H1 (cell line): ENCODE data around the gene HYLS1. TPM values are rescaled to one million over a fixed set of nuclear protein-coding genes. Genes with fewer than 3 reads are reported as not detected.

Experiments used
- CHD7 ChIP-seq: fragments of 300-600 bp; sonication (generic); IDR thresholded peaks from 2 replicates; pipeline ENCODE4 v1.7.1; 2012; ENCODE audit warnings: low read length, moderate library complexity, mild to moderate bottlenecking, inconsistent platforms; ENCODE audit not compliant: insufficient replicate concordance
- polyA plus RNA-seq, 7 experiments: library from polyadenylated mRNA; depleted of rRNA in 3 of 7; stranded (reverse) in 5 of 7; unstranded in 2 of 7; fragments of >200 nt in 5 of 7; fragments of 200-250 nt in 2 of 7; gene quantifications; 1 replicate in 5 of 7; 2 replicates in 1 of 7; 4 replicates in 1 of 7; pipeline versions ENCODE4 v1.2.1 to v1.2.3, GENCODE V29; 2011 to 2013; ENCODE audit warnings: missing spikeins in 2 of 7, mixed read lengths in 2 of 7
- total RNA-seq: library from RNA; stranded (reverse); fragmentation: NEBNext Ultra II Directional; extraction: Animal tissue kit (Norgen Biotek cat#: 25700); gene quantifications from 2 replicates; pipeline ENCODE4 v1.2.1, GENCODE V29; 2021

The HYLS1 gene
- total and polyA plus RNA-seq, 2 of the 8 experiments (the other 6 are each of a cell fraction or from before 2014, with no cell fraction given), result 5.1 to 11.6 TPM

DNA sequence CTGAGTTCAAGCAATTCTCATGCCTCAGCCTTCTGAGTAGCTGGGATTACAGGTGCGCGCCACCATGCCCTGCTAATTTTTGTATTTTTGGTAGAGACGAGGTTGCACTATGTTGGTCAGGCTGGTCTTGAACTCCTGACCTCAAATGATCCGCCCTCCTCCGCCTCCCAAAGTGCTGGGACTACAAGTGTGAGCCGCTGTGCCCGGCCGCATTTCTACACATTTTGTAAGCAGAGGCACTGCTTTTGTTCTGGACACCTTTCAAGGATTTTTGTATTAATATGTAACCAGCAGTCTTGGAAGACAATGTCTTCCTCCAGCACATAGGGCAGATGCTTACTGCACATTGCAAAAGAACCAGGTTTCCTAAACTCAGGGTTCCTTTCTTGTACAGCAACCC, 47.0 kb downstream of the HYLS1 start (continued):
- TF ChIP-seq CHD7, result no peak
